ENCODE results near the gene HYAL3. TPM values are rescaled to one million over a fixed set of nuclear protein-coding genes. Genes with fewer than 3 reads are reported as not detected.
A peak's percentile ranks its signal among the peaks of the same experiment; 100 is the strongest.

Gene HYAL3
- total and polyA plus RNA-seq, 11 donors, result 1.0 to 3.2 (median 1.6) TPM

DNA sequence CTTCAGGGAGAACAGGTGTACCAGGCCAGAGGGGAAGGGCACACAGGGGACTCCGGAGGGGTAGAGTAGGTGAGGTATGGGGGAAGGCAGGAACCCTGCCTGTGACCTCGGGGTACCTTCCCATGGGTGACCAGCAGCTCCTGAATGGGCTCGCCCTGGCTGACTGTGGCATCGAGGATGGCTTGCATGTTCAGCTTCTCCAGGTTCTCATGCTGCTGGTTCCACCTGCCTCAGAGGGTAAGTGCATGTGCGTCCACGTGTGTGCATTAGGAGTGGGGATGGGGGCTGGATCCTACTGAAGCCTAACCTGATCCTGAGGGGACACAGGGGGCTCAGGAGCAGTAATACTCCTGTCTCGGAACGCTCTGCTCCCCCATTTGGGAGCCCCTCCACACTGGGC lies 45.8 kb upstream of the HYAL3 start:
- Histone ChIP-seq H3K27me3 (peaks cover 0 to 4% (median 0%) of the 10 kb centered on the region in 9 donors), H3K4me3 (peak overlapping the region in 9 of 12 donors; percentile 37 to 57 (median 48)), H3K36me3 (peaks cover 0 to 17% (median 9%) of the 10 kb centered on the region in 9 donors), H3K27ac (no peak overlapping the region), H3K9me3 (no peaks in the 10 kb centered on the region), H3K4me1 (peaks cover 7 to 55% (median 35%) of the 10 kb centered on the region in 12 donors)
- TF ChIP-seq POLR2A (IDR thresholded peaks at IDR 0.05), result no peak
- TF ChIP-seq, protein P1, sequence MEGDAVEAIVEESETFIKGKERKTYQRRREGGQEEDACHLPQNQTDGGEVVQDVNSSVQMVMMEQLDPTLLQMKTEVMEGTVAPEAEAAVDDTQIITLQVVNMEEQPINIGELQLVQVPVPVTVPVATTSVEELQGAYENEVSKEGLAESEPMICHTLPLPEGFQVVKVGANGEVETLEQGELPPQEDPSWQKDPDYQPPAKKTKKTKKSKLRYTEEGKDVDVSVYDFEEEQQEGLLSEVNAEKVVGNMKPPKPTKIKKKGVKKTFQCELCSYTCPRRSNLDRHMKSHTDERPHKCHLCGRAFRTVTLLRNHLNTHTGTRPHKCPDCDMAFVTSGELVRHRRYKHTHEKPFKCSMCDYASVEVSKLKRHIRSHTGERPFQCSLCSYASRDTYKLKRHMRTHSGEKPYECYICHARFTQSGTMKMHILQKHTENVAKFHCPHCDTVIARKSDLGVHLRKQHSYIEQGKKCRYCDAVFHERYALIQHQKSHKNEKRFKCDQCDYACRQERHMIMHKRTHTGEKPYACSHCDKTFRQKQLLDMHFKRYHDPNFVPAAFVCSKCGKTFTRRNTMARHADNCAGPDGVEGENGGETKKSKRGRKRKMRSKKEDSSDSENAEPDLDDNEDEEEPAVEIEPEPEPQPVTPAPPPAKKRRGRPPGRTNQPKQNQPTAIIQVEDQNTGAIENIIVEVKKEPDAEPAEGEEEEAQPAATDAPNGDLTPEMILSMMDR (IDR thresholded peaks at IDR 0.05), result no peak
- ATAC-seq (no peak), DNase-seq (peak in 1 of 5 donors; percentile 58)
- 71 to 82% (median 79%) methylated on average over 6 to 8 of the region's 8 CpGs for WGBS, 4 donors
- intact Hi-C loops (cut with DNase I), result loop anchor here in 3 of 10 donors (5.0 to 10.0 kb wide), 3 partner anchors 87 to 1040 kb away; partner anchors contain the start of genes CISH (in 2 of the 3) and MANF (in 1 of the 3)

DNA sequence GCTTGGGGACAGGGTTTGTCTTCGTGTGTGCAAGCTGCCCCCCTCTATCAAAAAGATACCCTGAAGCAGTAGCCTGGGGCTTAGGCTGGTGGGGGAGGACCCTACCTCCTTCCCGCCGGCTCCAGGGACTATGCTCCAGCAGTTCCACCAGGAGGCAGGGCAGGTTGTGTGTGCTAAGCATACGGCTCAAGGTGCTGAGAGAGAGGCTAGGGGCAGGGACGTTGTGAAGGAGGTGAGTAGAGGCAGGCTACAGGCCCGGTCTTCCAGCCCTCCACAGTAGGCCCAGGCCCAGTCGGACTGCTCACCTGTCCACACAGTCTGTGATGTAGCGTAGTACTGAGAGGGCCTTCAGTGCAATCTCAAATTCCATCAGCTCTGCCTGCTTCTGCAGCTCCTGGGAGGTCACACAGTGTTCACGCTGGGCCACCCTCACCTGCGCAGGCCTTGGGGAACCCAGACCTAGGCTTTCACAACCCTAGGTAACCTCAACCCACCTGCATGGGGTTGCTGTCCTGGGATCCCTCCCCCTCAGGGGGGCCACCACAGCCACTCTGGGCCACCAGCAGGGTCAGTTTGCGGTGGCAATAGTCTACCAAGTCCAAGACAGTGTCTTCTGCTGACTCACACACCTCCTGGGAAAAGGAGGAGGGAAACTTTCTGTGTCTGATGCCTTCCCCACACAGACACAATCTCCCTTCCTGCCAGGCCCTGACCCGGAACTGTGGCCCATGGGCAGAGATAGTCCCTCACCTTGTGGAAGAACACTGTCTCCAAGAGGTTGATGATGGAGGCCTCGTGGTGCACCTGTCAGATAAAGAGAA lies 43.8 kb upstream of the HYAL3 start:
- H3K27me3 ChIP-seq, result peaks cover 0 to 4% (median 0%) of the 10 kb centered on the region in 9 donors
- no peak for ATAC-seq
- no peaks in the 10 kb centered on the region for H3K9me3 ChIP-seq
- TF ChIP-seq, protein P1 (IDR thresholded peaks at IDR 0.05), result no peak
- no peak for TF ChIP-seq POLR2A (IDR thresholded peaks at IDR 0.05)
- DNase-seq, result no peak
- peaks cover 0 to 4% (median under 1%) of the 10 kb centered on the region in 9 donors for H3K36me3 ChIP-seq
- intact Hi-C loops (cut with DNase I), result loop anchor here in 1 of 10 donors (10.0 kb wide), 1 partner anchor 1042 kb away; the partner anchor contains the start of gene MANF
- H3K4me1 ChIP-seq, result peaks cover 4 to 60% (median 43%) of the 10 kb centered on the region in 12 donors
- no peak overlapping the region for H3K4me3 ChIP-seq
- H3K27ac ChIP-seq, result no peak overlapping the region
- WGBS, 4 donors, result 88% methylated on average over 13 of the region's 13 CpGs

DNA sequence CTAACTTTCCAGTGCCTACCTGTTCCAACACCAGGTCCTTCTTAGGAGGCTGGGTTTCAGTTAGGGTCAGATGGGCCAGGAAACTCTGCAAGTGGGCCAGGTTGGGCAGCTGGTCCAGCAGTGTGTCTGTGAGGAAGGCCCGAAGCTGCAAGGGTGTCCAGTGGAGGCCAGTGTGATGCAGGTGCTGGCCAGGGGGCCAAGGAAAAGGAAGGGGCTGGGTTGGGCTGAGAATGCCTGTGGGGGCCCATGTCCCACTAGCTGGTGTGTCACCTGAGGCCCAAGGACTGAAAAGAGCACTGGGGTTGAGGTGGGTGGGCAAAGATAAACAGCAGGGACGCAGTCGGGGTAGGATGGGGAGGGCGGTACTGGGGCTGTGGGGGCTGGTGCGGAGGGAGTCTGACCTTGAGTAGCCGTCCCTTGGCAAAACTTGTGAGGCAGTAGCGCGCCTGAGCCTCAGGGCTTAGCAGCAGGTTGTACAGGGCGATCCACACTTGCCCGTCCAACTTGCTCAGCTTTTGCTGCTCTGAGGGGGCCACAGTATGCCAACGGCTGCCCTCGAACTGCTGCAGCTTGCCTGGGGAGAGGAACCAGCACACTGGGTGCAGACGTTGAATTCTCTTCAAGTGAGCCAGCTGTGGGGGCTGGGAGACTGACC lies 42.9 kb upstream of the HYAL3 start:
- peaks cover 0 to 4% (median 0%) of the 10 kb centered on the region in 9 donors for H3K27me3 ChIP-seq
- ATAC-seq (no peak), DNase-seq (no peak)
- peak overlapping the region in 1 of 12 donors; percentile 98 for H3K27ac ChIP-seq
- H3K4me3 ChIP-seq, result peak overlapping the region in 1 of 12 donors; percentile 95
- intact Hi-C loops (cut with DNase I), result loop anchor here in 1 of 10 donors (10.0 kb wide), 1 partner anchor 1043 kb away; the partner anchor contains the start of gene MANF
- no peak for TF ChIP-seq POLR2A (IDR thresholded peaks at IDR 0.05)
- peaks cover 4 to 61% (median 48%) of the 10 kb centered on the region in 12 donors for H3K4me1 ChIP-seq
- H3K36me3 ChIP-seq, result no peaks in the 10 kb centered on the region
- 91 to 93% (median 92%) methylated on average over 10 to 13 of the region's 13 CpGs for WGBS, 4 donors
- H3K9me3 ChIP-seq, result no peaks in the 10 kb centered on the region

DNA sequence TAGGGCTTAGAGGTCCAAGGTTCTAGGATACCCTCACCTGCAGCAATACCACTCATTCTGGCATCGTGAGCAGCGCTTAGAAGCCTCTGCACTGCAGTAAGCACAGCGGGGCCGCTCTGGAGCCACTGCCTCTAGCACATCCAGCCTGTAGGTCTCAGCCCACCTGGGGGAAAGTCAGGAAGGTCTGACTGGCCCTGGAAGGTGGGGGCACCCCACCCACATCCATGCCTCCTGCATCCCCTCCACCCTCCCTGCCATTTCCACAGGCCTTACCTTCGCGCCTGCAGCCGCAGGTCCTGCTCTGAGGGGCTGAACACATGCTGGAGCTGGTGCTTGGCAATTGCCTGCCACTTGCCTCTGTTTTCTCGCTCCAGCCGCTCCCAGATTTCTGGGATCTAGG lies 42.3 kb upstream of the HYAL3 start:
- ATAC-seq (no peak), DNase-seq (peak in 1 of 5 donors; percentile 55)
- Histone ChIP-seq H3K27me3 (peaks cover 0 to 4% (median 0%) of the 10 kb centered on the region in 9 donors), H3K27ac (peak overlapping the region in 11 of 12 donors; percentile 62 to 100 (median 98)), H3K4me1 (peaks cover 4 to 61% (median 48%) of the 10 kb centered on the region in 12 donors), H3K36me3 (no peaks in the 10 kb centered on the region), H3K9me3 (no peaks in the 10 kb centered on the region), H3K4me3 (peak overlapping the region; percentile 30 to 97 (median 64))
- no peak for TF ChIP-seq POLR2A (IDR thresholded peaks at IDR 0.05)
- TF ChIP-seq, protein P1 (IDR thresholded peaks at IDR 0.05), result no peak
- WGBS, 4 donors, result 90 to 100% (median 94%) methylated on average over 9 of the region's 9 CpGs
- intact Hi-C loops (cut with DNase I), result loop anchor here in 1 of 10 donors (10.0 kb wide), 1 partner anchor 1043 kb away; the partner anchor contains the start of gene MANF
